Trophoblast cell (in vitro differentiated cells and primary cell): ENCODE data around the gene TMCC1. TPM values are rescaled to one million over a fixed set of nuclear protein-coding genes. Genes with fewer than 3 reads are reported as not detected.

Experiments used
- DNase-seq, 2 donors: peaks; one replicate each; pipeline ENCODE4 v3.0.0-alpha.2; 2016
- H2AFZ ChIP-seq: 2 replicates; pipeline ENCODE4 v1.6.1; 2013; ENCODE audit warnings: low read length, moderate library complexity, mild to moderate bottlenecking; ENCODE audit not compliant: insufficient read depth, poor library complexity
- H2AK5ac ChIP-seq: 2 replicates; pipeline ENCODE4 v1.6.1; 2013; ENCODE audit warnings: mild to moderate bottlenecking, low read length
- H2BK120ac ChIP-seq: 2 replicates; pipeline ENCODE4 v1.6.1; 2013; ENCODE audit warnings: low read length, mild to moderate bottlenecking, moderate library complexity; ENCODE audit not compliant: insufficient read depth, poor library complexity
- H2BK12ac ChIP-seq: 2 replicates; pipeline ENCODE4 v1.6.1; 2013; ENCODE audit warnings: mild to moderate bottlenecking, low read length, moderate library complexity
- H2BK5ac ChIP-seq: 2 replicates; pipeline ENCODE4 v1.6.1; 2013; ENCODE audit warnings: low read length, low read depth, moderate library complexity, mild to moderate bottlenecking; ENCODE audit not compliant: poor library complexity
- H3K14ac ChIP-seq: 2 replicates; pipeline ENCODE4 v1.6.1; 2013; ENCODE audit warnings: mild to moderate bottlenecking, low read length
- H3K18ac ChIP-seq: 2 replicates; pipeline ENCODE4 v1.6.1; 2013; ENCODE audit warnings: mild to moderate bottlenecking, low read length
- H3K23ac ChIP-seq: 2 replicates; pipeline ENCODE4 v1.6.1; 2013; ENCODE audit warnings: low read length
- H3K27ac ChIP-seq: 2 replicates; pipeline ENCODE4 v1.5.1; 2013; ENCODE audit warnings: low read depth, mild to moderate bottlenecking, inconsistent platforms, low read length, moderate library complexity
- H3K27me3 ChIP-seq: 2 replicates; pipeline ENCODE4 v1.6.1; 2013; ENCODE audit warnings: inconsistent platforms, mild to moderate bottlenecking, low read length, moderate library complexity; ENCODE audit not compliant: insufficient read depth
- H3K36me3 ChIP-seq, 2 experiments: 1 replicate in 1 of 2; 2 replicates in 1 of 2; pipeline ENCODE4 v1.6.1; 2013; ENCODE audit warnings: low read length in 2 of 2, mild to moderate bottlenecking in 2 of 2, moderate library complexity in 1 of 2; ENCODE audit not compliant: insufficient read depth in 2 of 2, control insufficient read depth in 1 of 2
- H3K4ac ChIP-seq: 2 replicates; pipeline ENCODE4 v1.6.1; 2013; ENCODE audit warnings: low read depth, mild to moderate bottlenecking, low read length, moderate library complexity
- H3K4me1 ChIP-seq, 2 experiments: 1 replicate in 1 of 2; 2 replicates in 1 of 2; pipeline ENCODE4 v1.6.1; 2013; ENCODE audit warnings: low read length in 2 of 2, mild to moderate bottlenecking in 2 of 2, moderate library complexity in 1 of 2; ENCODE audit not compliant: insufficient read depth in 2 of 2, control insufficient read depth in 1 of 2
- H3K4me2 ChIP-seq: 2 replicates; pipeline ENCODE4 v1.6.1; 2013; ENCODE audit warnings: inconsistent platforms, mild to moderate bottlenecking, low read length, moderate library complexity
- H3K4me3 ChIP-seq: 2 replicates; pipeline ENCODE4 v1.5.1; 2013; ENCODE audit warnings: mild to moderate bottlenecking, low read depth, low read length, inconsistent platforms
- H3K79me1 ChIP-seq: one replicate; pipeline ENCODE4 v1.6.1; 2013; ENCODE audit warnings: low read length
- H3K79me2 ChIP-seq: 2 replicates; pipeline ENCODE4 v1.6.1; 2013; ENCODE audit warnings: low read length, mild to moderate bottlenecking; ENCODE audit not compliant: control insufficient read depth, insufficient read depth, poor library complexity
- H3K9ac ChIP-seq: 2 replicates; pipeline ENCODE4 v1.6.1; 2013; ENCODE audit warnings: mild to moderate bottlenecking, low read length
- H3K9me3 ChIP-seq: 2 replicates; pipeline ENCODE4 v1.6.1; 2013; ENCODE audit warnings: low read depth, mild to moderate bottlenecking, control low read depth, inconsistent platforms, low read length; ENCODE audit not compliant: insufficient read depth
- H4K12ac ChIP-seq: 2 replicates; pipeline ENCODE4 v1.6.1; 2013; ENCODE audit warnings: low read depth, mild to moderate bottlenecking, low read length, moderate library complexity
- H4K8ac ChIP-seq: 2 replicates; pipeline ENCODE4 v1.6.1; 2013; ENCODE audit warnings: low read depth, mild to moderate bottlenecking, low read length, moderate library complexity
- H4K91ac ChIP-seq: one replicate; pipeline ENCODE4 v1.6.1; 2013; ENCODE audit warnings: low read depth, mild to moderate bottlenecking, low read length, moderate library complexity
- WGBS: extraction: QIAGEN DNeasy Blood & Tissue Kit; methylation state at CpG from one replicate; pipeline ENCODE4 v1.1.7; 2013; ENCODE audit warnings: missing lambda C conversion rate; ENCODE audit not compliant: insufficient read length, insufficient coverage; ENCODE audit errors: extremely low coverage; 5-methylcytosine and 5-hydroxymethylcytosine counted together
- polyA plus RNA-seq: library from polyadenylated mRNA; stranded (reverse); fragments of 200-250 nt; gene quantifications from 2 replicates; pipeline ENCODE4 v1.2.3, GENCODE V29; 2013

Gene TMCC1
- 24.2 and 27.7 TPM in 2 replicates for polyA plus RNA-seq

- peak within 1 kb of the TSS; percentile 75 for H2BK5ac ChIP-seq
- peak within 1 kb of the TSS; percentile 85 for H4K12ac ChIP-seq
- peak within 1 kb of the TSS; percentile 25 for H3K18ac ChIP-seq
- H3K9me3 ChIP-seq = no peaks in the 10 kb centered on the region
- H3K4me3 ChIP-seq = peak within 1 kb of the TSS; percentile 75
- H3K79me1 ChIP-seq = peaks cover 11% of the 10 kb centered on the region
- peak; percentile 85 to 97 for DNase-seq
- H3K79me2 ChIP-seq = peaks cover 10% of the 10 kb centered on the region
- peak within 1 kb of the TSS; percentile 88 for H2AFZ ChIP-seq
- peaks cover 2 to 3% of the 10 kb centered on the region in 2 experiments for H3K4me1 ChIP-seq
- H2BK12ac ChIP-seq = peak within 1 kb of the TSS; percentile 25
- peak within 1 kb of the TSS; percentile 88 for H4K91ac ChIP-seq
- H3K4ac ChIP-seq = peak within 1 kb of the TSS; percentile 9
- H3K9ac ChIP-seq = peak within 1 kb of the TSS; percentile 94
- H3K36me3 ChIP-seq = peaks cover 0 to 1% of the 10 kb centered on the region in 2 experiments
- H3K14ac ChIP-seq = peak within 1 kb of the TSS; percentile 77
- peak within 1 kb of the TSS; percentile 93 for H2BK120ac ChIP-seq
- no CpG with 5 or more reads among the region's 60 CpGs for WGBS
- no peak within 1 kb of the TSS for H3K23ac ChIP-seq
- peak within 1 kb of the TSS; percentile 14 for H2AK5ac ChIP-seq
- H3K4me2 ChIP-seq = peak within 1 kb of the TSS; percentile 92
- peak within 1 kb of the TSS; percentile 75 for H3K27ac ChIP-seq
- H4K8ac ChIP-seq = peak within 1 kb of the TSS; percentile 90
- H3K27me3 ChIP-seq = no peaks in the 10 kb centered on the region
Observed at GRCh38 chr3:129893581-129894070, at the start of gene TMCC1. TSS of gene TMCC1 (minus strand) at chr3:129893711.

- H3K18ac ChIP-seq = no peak overlapping the region
- H3K14ac ChIP-seq = no peak overlapping the region
- H3K4ac ChIP-seq = no peak overlapping the region
- no peaks in the 10 kb centered on the region for H3K4me1 ChIP-seq
- no peak overlapping the region for H2AK5ac ChIP-seq
- H3K4me2 ChIP-seq = no peak overlapping the region
- no peak overlapping the region for H4K8ac ChIP-seq
- no peak overlapping the region for H3K4me3 ChIP-seq
- H3K79me2 ChIP-seq = no peaks in the 10 kb centered on the region
- H3K36me3 ChIP-seq = no peaks in the 10 kb centered on the region
- H3K23ac ChIP-seq = no peak overlapping the region
- H2BK12ac ChIP-seq = no peak overlapping the region
- no peak overlapping the region for H2BK5ac ChIP-seq
- no peak overlapping the region for H4K91ac ChIP-seq
- no peak overlapping the region for H2AFZ ChIP-seq
- no peak overlapping the region for H4K12ac ChIP-seq
- WGBS = no CpG with 5 or more reads among the region's 3 CpGs
- no peak overlapping the region for H3K27ac ChIP-seq
- H3K9ac ChIP-seq = no peak overlapping the region
- no peaks in the 10 kb centered on the region for H3K27me3 ChIP-seq
- H3K9me3 ChIP-seq = peaks cover 4% of the 10 kb centered on the region
- no peak overlapping the region for H2BK120ac ChIP-seq
- no peak for DNase-seq
- no peaks in the 10 kb centered on the region for H3K79me1 ChIP-seq
Observed at GRCh38 chr3:129943020-129943419, 49.5 kb upstream of the TMCC1 start.

GRCh38 chr3:129942296-129942695 lies 48.8 kb upstream of the TMCC1 start:
- no peaks in the 10 kb centered on the region for H3K27me3 ChIP-seq
- no peaks in the 10 kb centered on the region for H3K79me1 ChIP-seq
- no peak overlapping the region for H4K91ac ChIP-seq
- no peak overlapping the region for H2BK120ac ChIP-seq
- peak; percentile 59 to 81 for DNase-seq
- no peak overlapping the region for H3K23ac ChIP-seq
- H2BK5ac ChIP-seq = no peak overlapping the region
- H4K8ac ChIP-seq = no peak overlapping the region
- H3K4me2 ChIP-seq = no peak overlapping the region
- peaks cover 4% of the 10 kb centered on the region for H3K9me3 ChIP-seq
- H3K14ac ChIP-seq = no peak overlapping the region
- H3K36me3 ChIP-seq = no peaks in the 10 kb centered on the region
- H2AK5ac ChIP-seq = no peak overlapping the region
- WGBS = no CpG with 5 or more reads among the region's 7 CpGs
- H3K4ac ChIP-seq = no peak overlapping the region
- H2AFZ ChIP-seq = no peak overlapping the region
- H4K12ac ChIP-seq = no peak overlapping the region
- no peaks in the 10 kb centered on the region for H3K4me1 ChIP-seq
- no peak overlapping the region for H3K27ac ChIP-seq
- no peak overlapping the region for H3K4me3 ChIP-seq
- H3K79me2 ChIP-seq = no peaks in the 10 kb centered on the region
- H2BK12ac ChIP-seq = no peak overlapping the region
- H3K18ac ChIP-seq = no peak overlapping the region
- no peak overlapping the region for H3K9ac ChIP-seq

- Histone ChIP-seq H3K27ac (no peak overlapping the region), H3K14ac (no peak overlapping the region), H3K9me3 (no peaks in the 10 kb centered on the region), H3K4ac (no peak overlapping the region), H2AK5ac (no peak overlapping the region), H4K91ac (no peak overlapping the region), H3K4me2 (no peak overlapping the region), H3K36me3 (no peaks in the 10 kb centered on the region), H3K18ac (no peak overlapping the region), H3K79me1 (no peaks in the 10 kb centered on the region), H3K4me1 (no peaks in the 10 kb centered on the region), H4K8ac (no peak overlapping the region), H3K4me3 (no peak overlapping the region), H2BK120ac (no peak overlapping the region), H3K27me3 (no peaks in the 10 kb centered on the region), H3K79me2 (no peaks in the 10 kb centered on the region), H2AFZ (no peak overlapping the region), H3K23ac (no peak overlapping the region), H4K12ac (no peak overlapping the region), H2BK12ac (no peak overlapping the region), H3K9ac (no peak overlapping the region), H2BK5ac (no peak overlapping the region)
- no peak for DNase-seq
- WGBS = no CpG with 5 or more reads among the region's 3 CpGs
Observed at GRCh38 chr3:129940086-129940485, 46.6 kb upstream of the TMCC1 start.
